ENCODE measurements around the gene SCYGR4.

Gene SCYGR4

DNA sequence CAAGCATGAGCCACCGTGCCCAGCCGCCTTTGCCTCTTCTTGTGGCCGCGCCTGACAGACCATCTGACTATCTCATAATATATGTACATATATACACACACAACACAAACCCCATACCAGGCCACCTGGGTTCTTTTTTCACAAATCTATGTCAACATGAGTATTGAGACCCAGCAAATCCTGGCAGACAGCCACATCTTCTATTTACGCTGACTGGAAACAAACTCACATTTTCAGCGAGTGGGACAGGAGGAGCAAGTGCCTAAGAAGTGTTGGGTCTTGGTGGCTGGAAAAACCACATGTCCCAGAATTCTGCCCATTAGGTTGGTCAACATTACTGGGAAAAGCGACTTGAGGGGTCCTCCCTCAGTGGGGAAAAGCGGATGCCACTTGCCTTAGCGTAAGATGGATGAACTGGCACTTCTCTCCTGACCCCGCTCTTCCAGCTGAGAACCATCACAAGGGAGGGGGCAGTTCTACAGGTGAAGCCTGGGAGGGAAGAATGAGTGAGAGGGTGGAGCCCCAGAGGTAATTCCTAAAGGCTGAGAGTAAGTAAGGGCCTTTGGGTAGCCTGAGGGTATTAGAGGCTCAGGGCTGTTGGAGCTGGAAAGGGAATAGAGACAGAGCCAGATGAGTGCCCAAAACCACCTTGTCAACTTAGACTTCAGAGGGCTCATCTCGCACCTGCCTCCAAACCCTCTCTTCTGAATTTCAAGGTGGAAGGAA is 4.6 kb upstream of the SCYGR4 start:
- TF ChIP-seq EZH2phosphoT487 (IDR thresholded peaks at IDR 0.05; ENCODE audit: borderline replicate concordance): no peak
- no peaks in the 10 kb centered on the region for H3K9me3 ChIP-seq (ENCODE audit: insufficient read depth, low read depth, low read length)
- H2AFZ ChIP-seq (ENCODE audit: low read length): no peak overlapping the region
- H3K9ac ChIP-seq (ENCODE audit: low read depth, low read length, poor library complexity, severe bottlenecking): no peak overlapping the region
- H3K36me3 ChIP-seq (ENCODE audit: insufficient read depth, low read length): no peaks in the 10 kb centered on the region
- no peaks in the 10 kb centered on the region for H3K4me1 ChIP-seq (ENCODE audit: insufficient read depth, low read length, poor library complexity, severe bottlenecking)
- H4K20me1 ChIP-seq (ENCODE audit: insufficient read depth, low read length, poor library complexity, severe bottlenecking): no peaks in the 10 kb centered on the region
- no peak overlapping the region for H3K4me2 ChIP-seq (ENCODE audit: low read depth, low read length, poor library complexity, severe bottlenecking)
- H3K79me2 ChIP-seq (ENCODE audit: insufficient read depth, low read length): no peaks in the 10 kb centered on the region
- no peaks in the 10 kb centered on the region for H3K9me2 ChIP-seq (replicated peaks; ENCODE audit: low read depth, low read length)
- H3K4me3 ChIP-seq (ENCODE audit: low read length, poor library complexity, severe bottlenecking): no peak overlapping the region
- H3K27me3 ChIP-seq (ENCODE audit: insufficient read depth, low read length, poor library complexity, severe bottlenecking): no peaks in the 10 kb centered on the region
- no peaks in the 10 kb centered on the region for H3F3A ChIP-seq (ENCODE audit: low read depth)

- Histone ChIP-seq H2AFZ (ENCODE audit: low read length) (no peak overlapping the region), H3K4me3 (ENCODE audit: low read length, poor library complexity, severe bottlenecking) (no peak overlapping the region), H3K79me2 (ENCODE audit: insufficient read depth, low read length) (no peaks in the 10 kb centered on the region), H3K36me3 (ENCODE audit: insufficient read depth, low read length) (no peaks in the 10 kb centered on the region), H3K4me1 (ENCODE audit: insufficient read depth, low read length, poor library complexity, severe bottlenecking) (no peaks in the 10 kb centered on the region), H4K20me1 (ENCODE audit: insufficient read depth, low read length, poor library complexity, severe bottlenecking) (no peaks in the 10 kb centered on the region), H3K9me3 (ENCODE audit: insufficient read depth, low read depth, low read length) (no peaks in the 10 kb centered on the region), H3K9me2 (replicated peaks; ENCODE audit: low read depth, low read length) (no peaks in the 10 kb centered on the region), H3F3A (ENCODE audit: low read depth) (no peaks in the 10 kb centered on the region), H3K4me2 (ENCODE audit: low read depth, low read length, poor library complexity, severe bottlenecking) (no peak overlapping the region), H3K27me3 (ENCODE audit: insufficient read depth, low read length, poor library complexity, severe bottlenecking) (no peaks in the 10 kb centered on the region), H3K9ac (ENCODE audit: low read depth, low read length, poor library complexity, severe bottlenecking) (no peak overlapping the region)
- TF ChIP-seq EZH2phosphoT487 (IDR thresholded peaks at IDR 0.05; ENCODE audit: borderline replicate concordance) (no peak), CTCF (conservative IDR thresholded peaks at IDR 0.05; ENCODE audit: low read length) (no peak)
Observed at GRCh38 chr2:227613272-227613660, 4.0 kb upstream of the SCYGR4 start.

GRCh38 chr2:227614246-227614645 is 3.1 kb upstream of the SCYGR4 start:
- no peak overlapping the region for H2AFZ ChIP-seq (ENCODE audit: low read length)
- TF ChIP-seq CTCF (conservative IDR thresholded peaks at IDR 0.05; ENCODE audit: low read length): no peak
- no peak for TF ChIP-seq EZH2phosphoT487 (IDR thresholded peaks at IDR 0.05; ENCODE audit: borderline replicate concordance)
- H3K9ac ChIP-seq (ENCODE audit: low read depth, low read length, poor library complexity, severe bottlenecking): no peak overlapping the region
- no peaks in the 10 kb centered on the region for H3K27me3 ChIP-seq (ENCODE audit: insufficient read depth, low read length, poor library complexity, severe bottlenecking)
- no peaks in the 10 kb centered on the region for H4K20me1 ChIP-seq (ENCODE audit: insufficient read depth, low read length, poor library complexity, severe bottlenecking)
- no peak overlapping the region for H3K4me3 ChIP-seq (ENCODE audit: low read length, poor library complexity, severe bottlenecking)
- no peaks in the 10 kb centered on the region for H3F3A ChIP-seq (ENCODE audit: low read depth)
- no peaks in the 10 kb centered on the region for H3K36me3 ChIP-seq (ENCODE audit: insufficient read depth, low read length)
- no peak overlapping the region for H3K4me2 ChIP-seq (ENCODE audit: low read depth, low read length, poor library complexity, severe bottlenecking)
- no peaks in the 10 kb centered on the region for H3K4me1 ChIP-seq (ENCODE audit: insufficient read depth, low read length, poor library complexity, severe bottlenecking)
- no peaks in the 10 kb centered on the region for H3K9me2 ChIP-seq (replicated peaks; ENCODE audit: low read depth, low read length)
- no peaks in the 10 kb centered on the region for H3K79me2 ChIP-seq (ENCODE audit: insufficient read depth, low read length)
- no peaks in the 10 kb centered on the region for H3K9me3 ChIP-seq (ENCODE audit: insufficient read depth, low read depth, low read length)

GRCh38 chr2:227614740-227615139 is 2.6 kb upstream of the SCYGR4 start, which contains the start of gene SCYGR3:
SCYGR3 (minus strand) TSS chr2:227614840; CDS start chr2:227614840, 0 bp downstream.
- Histone ChIP-seq H3K36me3 (ENCODE audit: insufficient read depth, low read length) (no peaks in the 10 kb centered on the region), H3K9me2 (replicated peaks; ENCODE audit: low read depth, low read length) (no peaks in the 10 kb centered on the region), H3K9ac (ENCODE audit: low read depth, low read length, poor library complexity, severe bottlenecking) (no peak within 1 kb of the TSS), H3K4me2 (ENCODE audit: low read depth, low read length, poor library complexity, severe bottlenecking) (no peak within 1 kb of the TSS), H3K9me3 (ENCODE audit: insufficient read depth, low read depth, low read length) (no peaks in the 10 kb centered on the region), H3F3A (ENCODE audit: low read depth) (no peaks in the 10 kb centered on the region), H3K4me1 (ENCODE audit: insufficient read depth, low read length, poor library complexity, severe bottlenecking) (no peaks in the 10 kb centered on the region), H3K79me2 (ENCODE audit: insufficient read depth, low read length) (no peaks in the 10 kb centered on the region), H4K20me1 (ENCODE audit: insufficient read depth, low read length, poor library complexity, severe bottlenecking) (no peaks in the 10 kb centered on the region), H3K4me3 (ENCODE audit: low read length, poor library complexity, severe bottlenecking) (no peak within 1 kb of the TSS), H3K27me3 (ENCODE audit: insufficient read depth, low read length, poor library complexity, severe bottlenecking) (no peaks in the 10 kb centered on the region), H2AFZ (ENCODE audit: low read length) (no peak within 1 kb of the TSS)
- TF ChIP-seq CTCF (conservative IDR thresholded peaks at IDR 0.05; ENCODE audit: low read length) (no peak), EZH2phosphoT487 (IDR thresholded peaks at IDR 0.05; ENCODE audit: borderline replicate concordance) (no peak)
